Keratinocyte (primary cell): ENCODE measurements around the gene SLF1. TPM values are rescaled to one million over a fixed set of nuclear protein-coding genes. Genes with fewer than 3 reads are reported as not detected.
A peak's percentile ranks its signal among the peaks of the same experiment; 100 is the strongest.

Experiments
- DNase-seq: peaks from one replicate; pipeline ENCODE4 v3.0.0-alpha.2; 2011; ENCODE audit warnings: low read depth, missing footprints, low spot score
- FAIRE-seq: peaks from 2 replicates; lab custom pipeline; 2011; peaks lifted over from hg19 to GRCh38; lab: Jason Lieb, UNC
- H2AFZ ChIP-seq: 2 replicates; pipeline ENCODE4 v1.6.0; 2012; ENCODE audit warnings: low read length, control low read depth, inconsistent platforms; ENCODE audit not compliant: control insufficient read depth
- H3K27ac ChIP-seq: 2 replicates; pipeline ENCODE4 v1.5.1; 2011; ENCODE audit warnings: low read length; ENCODE audit not compliant: control insufficient read depth, insufficient read depth
- H3K27me3 ChIP-seq: 3 replicates; pipeline ENCODE4 v1.6.0; 2011; ENCODE audit warnings: low read length; ENCODE audit not compliant: control insufficient read depth, insufficient read depth; ENCODE audit errors: extremely low read depth
- H3K36me3 ChIP-seq, 2 experiments: 2 replicates in 1 of 2; 3 replicates in 1 of 2; pipeline ENCODE4 v1.5.1; 2011; ENCODE audit warnings: low read length in 2 of 2, mild to moderate bottlenecking in 1 of 2; ENCODE audit not compliant: control insufficient read depth in 2 of 2, insufficient read depth in 2 of 2; ENCODE audit errors: extremely low read depth in 1 of 2
- H3K4me1 ChIP-seq: 3 replicates; pipeline ENCODE4 v1.5.1; 2011; ENCODE audit warnings: low read length; ENCODE audit not compliant: control insufficient read depth, insufficient read depth; ENCODE audit errors: extremely low read depth
- H3K4me2 ChIP-seq: 3 replicates; pipeline ENCODE4 v1.6.0; 2011; ENCODE audit warnings: low read depth, low read length; ENCODE audit not compliant: control insufficient read depth, insufficient read depth; ENCODE audit errors: extremely low read depth
- H3K4me3 ChIP-seq, 3 experiments: fragments of 200-600 bp in 1 of 3; sonication (generic) in 1 of 3; 2 replicates in 2 of 3; 3 replicates in 1 of 3; pipeline ENCODE4 v1.5.1; 2011 to 2016; ENCODE audit warnings: low read length in 3 of 3, mild to moderate bottlenecking in 3 of 3, control low read depth in 2 of 3, inconsistent platforms in 1 of 3, low read depth in 1 of 3, mixed read lengths in 1 of 3, mixed run types in 1 of 3, moderate library complexity in 1 of 3; ENCODE audit not compliant: control insufficient read depth in 2 of 3, insufficient read depth in 2 of 3; ENCODE audit errors: extremely low read depth in 1 of 3
- H3K79me2 ChIP-seq: 2 replicates; pipeline ENCODE4 v1.6.0; 2012; ENCODE audit warnings: low read length; ENCODE audit not compliant: control insufficient read depth, insufficient read depth
- H3K9ac ChIP-seq: 3 replicates; pipeline ENCODE4 v1.6.0; 2011; ENCODE audit warnings: low read length; ENCODE audit not compliant: control insufficient read depth, insufficient read depth; ENCODE audit errors: extremely low read depth
- H3K9me1 ChIP-seq: 3 replicates; pipeline ENCODE4 v1.6.0; 2011; ENCODE audit warnings: low read length; ENCODE audit not compliant: control insufficient read depth, insufficient read depth; ENCODE audit errors: extremely low read depth
- H3K9me3 ChIP-seq: 2 replicates; pipeline ENCODE4 v1.5.1; 2012; ENCODE audit warnings: low read depth, low read length; ENCODE audit not compliant: control insufficient read depth
- H4K20me1 ChIP-seq: 3 replicates; pipeline ENCODE4 v1.6.0; 2011; ENCODE audit warnings: low read length; ENCODE audit not compliant: control insufficient read depth, insufficient read depth; ENCODE audit errors: extremely low read depth
- CTCF ChIP-seq, 3 experiments: IDR thresholded peaks in 1 of 3; conservative IDR thresholded peaks in 1 of 3; optimal IDR thresholded peaks in 1 of 3; 2 replicates in 2 of 3; 3 replicates in 1 of 3; pipeline versions ENCODE3 to v1.5.1; 2011; ENCODE audit warnings: low read length in 3 of 3, mild to moderate bottlenecking in 3 of 3, moderate library complexity in 2 of 3, control low read depth in 1 of 3, inconsistent platforms in 1 of 3; ENCODE audit not compliant: insufficient read depth in 2 of 3; ENCODE audit errors: extremely low read depth in 1 of 3
- EZH2 ChIP-seq: IDR thresholded peaks from one replicate; pipeline ENCODE4 v1.6.1; 2012; ENCODE audit warnings: inconsistent platforms, mild to moderate bottlenecking, low read length, moderate library complexity
- dilution Hi-C: fragments of 300-500 bp; cut with MboI; formaldehyde crosslinking; loops from one replicate; pipeline ENCODE4 v1.7.0; 2020; ENCODE audit warnings: low sequenced_read_pairs; ENCODE audit not compliant: extremely low pct_ligation_motif_present
- polyA plus RNA-seq, 5 experiments: library from polyadenylated mRNA; depleted of rRNA in 3 of 5; stranded (reverse) in 3 of 5; stranded (forward) in 1 of 5; unstranded in 1 of 5; fragments of >200 nt; gene quantifications; 1 replicate in 1 of 5; 2 replicates in 3 of 5; 3 replicates in 1 of 5; pipeline versions ENCODE4 v1.2.1 to v1.2.3, GENCODE V29; 2011 to 2012; ENCODE audit warnings: missing spikeins in 2 of 5, low read depth in 1 of 5, low replicate concordance in 1 of 5

Gene SLF1
- polyA plus RNA-seq, 1 donor (not counting 4 experiments of a cell fraction or from before 2014, with no cell fraction given) = 7.0 TPM

DNA sequence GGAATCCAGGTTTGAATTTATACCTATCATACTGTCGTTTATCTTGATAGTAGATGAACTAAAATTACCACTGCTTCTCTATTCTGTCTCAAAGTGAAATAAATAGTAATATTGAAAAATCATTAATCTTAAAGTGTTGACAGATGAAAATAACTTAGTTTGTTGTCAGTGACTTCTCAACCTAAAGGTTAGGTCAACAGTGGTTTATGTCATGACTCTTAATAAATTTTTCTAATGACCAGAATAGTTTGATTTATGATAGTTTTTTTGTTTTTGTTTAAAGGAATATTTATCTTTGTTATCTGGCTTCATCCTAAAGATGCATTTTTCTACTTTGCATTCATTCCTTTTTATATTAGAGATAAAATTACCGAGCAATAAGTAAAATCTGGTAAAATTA is 81.1 kb downstream of the SLF1 start:
- dilution Hi-C loops = no loop called here
- no peaks in the 10 kb centered on the region for H4K20me1 ChIP-seq
- no peaks in the 10 kb centered on the region for H3K9me1 ChIP-seq
- no peak overlapping the region for H3K27ac ChIP-seq
- H3K4me2 ChIP-seq = no peak overlapping the region
- DNase-seq (no peak), FAIRE-seq (no peak)
- H3K79me2 ChIP-seq = no peaks in the 10 kb centered on the region
- H2AFZ ChIP-seq = no peak overlapping the region
- H3K4me3 ChIP-seq = no peak overlapping the region
- no peak overlapping the region for H3K9ac ChIP-seq
- no peaks in the 10 kb centered on the region for H3K36me3 ChIP-seq
- H3K27me3 ChIP-seq = no peaks in the 10 kb centered on the region
- H3K4me1 ChIP-seq = no peaks in the 10 kb centered on the region
- H3K9me3 ChIP-seq = no peaks in the 10 kb centered on the region
- TF ChIP-seq CTCF (optimal IDR thresholded peaks at IDR 0.05 in 1 of 3, IDR thresholded peaks at IDR 0.05 in 1 of 3, conservative IDR thresholded peaks at IDR 0.05 in 1 of 3; ENCODE audit: extremely low read depth in 1 of 3, insufficient read depth in 2 of 3, low read length in 3 of 3) = no peak
- no peak for TF ChIP-seq EZH2

DNA sequence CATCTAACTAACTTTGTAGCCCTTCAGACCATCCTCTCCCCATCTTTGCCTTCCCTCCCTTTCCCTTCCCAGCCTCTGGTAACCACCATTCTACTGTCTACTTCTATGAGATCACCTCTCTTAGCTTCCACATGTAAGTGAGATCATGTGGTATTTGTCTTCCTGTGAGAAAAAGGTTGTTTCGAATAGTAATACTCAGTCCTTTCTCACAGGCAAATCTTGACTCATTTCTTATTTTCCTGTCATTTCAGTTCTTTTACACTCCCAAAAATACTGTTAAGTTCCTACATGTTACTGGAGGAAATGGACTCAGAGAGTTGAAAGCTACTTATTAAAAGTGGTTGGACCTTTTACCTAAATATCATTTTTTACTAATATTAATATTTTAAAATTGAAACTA is 82.1 kb downstream of the SLF1 start:
- H3K4me2 ChIP-seq = no peak overlapping the region
- FAIRE-seq = peak; percentile 78
- H3K27ac ChIP-seq = no peak overlapping the region
- dilution Hi-C loops = no loop called here
- H3K4me3 ChIP-seq = no peak overlapping the region
- no peaks in the 10 kb centered on the region for H3K4me1 ChIP-seq
- H3K9me1 ChIP-seq = no peaks in the 10 kb centered on the region
- no peaks in the 10 kb centered on the region for H3K9me3 ChIP-seq
- no peaks in the 10 kb centered on the region for H3K79me2 ChIP-seq
- TF ChIP-seq CTCF (optimal IDR thresholded peaks at IDR 0.05 in 1 of 3, IDR thresholded peaks at IDR 0.05 in 1 of 3, conservative IDR thresholded peaks at IDR 0.05 in 1 of 3; ENCODE audit: extremely low read depth in 1 of 3, insufficient read depth in 2 of 3, low read length in 3 of 3) (no peak), EZH2 (no peak)
- H3K27me3 ChIP-seq = no peaks in the 10 kb centered on the region
- DNase-seq = no peak
- H4K20me1 ChIP-seq = no peaks in the 10 kb centered on the region
- H3K36me3 ChIP-seq = no peaks in the 10 kb centered on the region
- no peak overlapping the region for H3K9ac ChIP-seq
- peak overlapping the region; percentile 34 for H2AFZ ChIP-seq
